ENCODE results near the gene PLCB1.
"Not testable (repeated sequence)": the region's sequence is repeated elsewhere in the genome, so short reads cannot be mapped to it uniquely, and the experiment has no call there.

The PLCB1 gene

GRCh38 chr20:8376940-8377339 lies 244.9 kb downstream of the PLCB1 start:
- no peak overlapping the region for H3K27ac ChIP-seq
- no peaks in the 10 kb centered on the region for H3K36me3 ChIP-seq
- no peaks in the 10 kb centered on the region for H3K9me3 ChIP-seq
- H3K4me1 ChIP-seq: peaks cover 0 to 7% (median 2%) of the 10 kb centered on the region in 4 donors
- no peaks in the 10 kb centered on the region for H3K27me3 ChIP-seq
- TF ChIP-seq CTCF (IDR thresholded peaks at IDR 0.05): no peak
- intact Hi-C loops (cut with DNase I; ENCODE audit: low total_unique reads): no loop called here
- no peak for DNase-seq
- H3K4me3 ChIP-seq: no peak overlapping the region

- H3K36me3 ChIP-seq; H3K27me3 ChIP-seq; H3K4me1 ChIP-seq; H3K9me3 ChIP-seq; H3K4me3 ChIP-seq; intact Hi-C loops (cut with DNase I; ENCODE audit: low total_unique reads); DNase-seq; H3K27ac ChIP-seq: not testable (repeated sequence)
These were observed 247.1 kb downstream of the PLCB1 start for GRCh38 chr20:8379125-8379524.

- intact Hi-C loops (cut with DNase I; ENCODE audit: low total_unique reads): no loop called here
- H3K27ac ChIP-seq: no peak overlapping the region
- no peak for DNase-seq
These were observed 253.2 kb downstream of the PLCB1 start for GRCh38 chr20:8385247-8385646.

GRCh38 chr20:8386991-8387390 lies 254.9 kb downstream of the PLCB1 start:
- Histone ChIP-seq H3K27ac (no peak overlapping the region), H3K4me1 (peaks cover 0 to 17% (median 6%) of the 10 kb centered on the region in 4 donors), H3K36me3 (no peaks in the 10 kb centered on the region), H3K9me3 (no peaks in the 10 kb centered on the region), H3K4me3 (no peak overlapping the region), H3K27me3 (no peaks in the 10 kb centered on the region)
- TF ChIP-seq CTCF (IDR thresholded peaks at IDR 0.05): no peak
- no peak for DNase-seq
- intact Hi-C loops (cut with DNase I; ENCODE audit: low total_unique reads): no loop called here

More at GRCh38 chr20:8385247-8385646, 253.2 kb downstream of the PLCB1 start:
- Histone ChIP-seq H3K4me3 (no peak overlapping the region), H3K36me3 (no peaks in the 10 kb centered on the region), H3K27me3 (no peaks in the 10 kb centered on the region), H3K9me3 (no peaks in the 10 kb centered on the region), H3K4me1 (peaks cover 0 to 13% (median 6%) of the 10 kb centered on the region in 4 donors)
- TF ChIP-seq CTCF (IDR thresholded peaks at IDR 0.05): no peak

- intact Hi-C loops (cut with DNase I; ENCODE audit: low total_unique reads): no loop called here
- no peak for DNase-seq
These were observed 256.1 kb downstream of the PLCB1 start for GRCh38 chr20:8388141-8388540.

GRCh38 chr20:8388707-8389106 lies 256.6 kb downstream of the PLCB1 start:
- peaks cover 0 to 17% (median 6%) of the 10 kb centered on the region in 4 donors for H3K4me1 ChIP-seq
- intact Hi-C loops (cut with DNase I; ENCODE audit: low total_unique reads): no loop called here
- DNase-seq: no peak
- no peaks in the 10 kb centered on the region for H3K9me3 ChIP-seq
- no peaks in the 10 kb centered on the region for H3K36me3 ChIP-seq
- no peak overlapping the region for H3K27ac ChIP-seq
- H3K4me3 ChIP-seq: no peak overlapping the region
- no peaks in the 10 kb centered on the region for H3K27me3 ChIP-seq
- TF ChIP-seq CTCF (IDR thresholded peaks at IDR 0.05): no peak

More at GRCh38 chr20:8388141-8388540, 256.1 kb downstream of the PLCB1 start:
- Histone ChIP-seq H3K9me3 (no peaks in the 10 kb centered on the region), H3K36me3 (no peaks in the 10 kb centered on the region), H3K4me3 (no peak overlapping the region), H3K27me3 (no peaks in the 10 kb centered on the region), H3K4me1 (peaks cover 0 to 17% (median 6%) of the 10 kb centered on the region in 4 donors), H3K27ac (no peak overlapping the region)
- TF ChIP-seq CTCF (IDR thresholded peaks at IDR 0.05): no peak
